Measurements from ENCODE around the gene C2CD3. TPM values are rescaled to one million over a fixed set of nuclear protein-coding genes. Genes with fewer than 3 reads are reported as not detected.
A peak's percentile ranks its signal among the peaks of the same experiment; 100 is the strongest.

Gene C2CD3
- total RNA-seq, 1 experiment from 2014 or later, result 22.0 TPM

DNA sequence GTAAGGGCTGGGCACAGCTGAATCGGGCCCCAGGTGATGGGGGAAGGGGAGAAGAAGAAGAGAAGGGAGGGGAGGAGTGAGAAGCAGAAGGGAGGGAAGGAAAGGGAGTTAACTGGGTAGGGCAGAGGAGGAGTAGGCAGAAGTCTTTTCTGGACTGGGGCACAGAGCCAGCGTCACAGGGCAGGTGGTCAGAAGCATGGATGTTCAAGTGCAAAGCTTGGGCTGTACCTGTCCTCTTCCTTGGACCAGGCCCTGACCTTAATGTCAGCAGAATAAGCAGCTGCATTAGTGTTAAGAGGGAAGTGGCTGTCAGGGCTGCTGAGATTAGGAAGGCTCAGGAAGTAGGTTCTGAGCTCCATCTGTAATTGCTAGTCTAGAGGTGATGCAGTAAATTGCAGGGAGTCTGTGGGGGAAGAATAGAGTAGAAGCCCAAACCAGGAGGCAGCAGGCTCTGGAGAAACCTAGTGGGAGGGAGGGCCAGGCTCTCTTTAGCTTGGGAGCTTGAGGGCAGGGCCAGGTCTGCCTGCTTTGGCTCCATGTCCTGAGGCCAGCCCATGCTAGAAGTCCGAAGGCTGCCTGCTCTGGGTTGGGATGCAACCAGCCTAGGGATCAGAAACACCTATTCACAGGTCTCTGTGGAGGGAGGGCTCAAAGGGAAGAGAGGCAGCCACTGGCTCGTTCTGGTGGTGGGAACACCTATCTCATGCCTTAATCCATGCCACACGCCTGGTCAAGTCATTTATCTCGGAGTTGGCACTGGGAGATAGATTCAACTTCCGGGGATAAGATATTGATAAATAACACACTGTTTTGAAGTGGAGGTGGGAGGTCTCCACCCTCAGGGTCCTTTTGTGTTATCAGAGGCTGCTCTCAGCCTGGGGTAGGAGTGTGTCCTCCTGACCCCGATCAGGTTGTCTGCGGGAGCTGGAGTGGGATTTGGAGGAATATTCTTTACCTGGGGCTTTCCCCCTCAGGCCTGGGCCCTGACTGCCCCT is 160.2 kb downstream of the C2CD3 start:
- peaks cover 0 to 3% (median 2%) of the 10 kb centered on the region in 3 experiments; a peak in 2 of 7 replicates for H3K36me3 Mint-ChIP-seq (ENCODE audit: insufficient read depth in 1 of 3, low read depth in 3 of 3)
- H3K9me3 Mint-ChIP-seq, result no peaks in the 10 kb centered on the region
- H3K27ac Mint-ChIP-seq, result peak overlapping the region in 2 of 3 experiments; percentile 46 to 52; a peak in 3 of 7 replicates

More for the DNA sequence above, 160.2 kb downstream of the C2CD3 start:
- Mint-ChIP-seq H3K4me3 (no peak overlapping the region), H3K4me1 (peaks cover 11 to 23% of the 10 kb centered on the region in 2 experiments), H3K27me3 (ENCODE audit: low read depth) (no peaks in the 10 kb centered on the region; the same call in 1 of the 2 replicates)
- TF ChIP-seq, protein P1, sequence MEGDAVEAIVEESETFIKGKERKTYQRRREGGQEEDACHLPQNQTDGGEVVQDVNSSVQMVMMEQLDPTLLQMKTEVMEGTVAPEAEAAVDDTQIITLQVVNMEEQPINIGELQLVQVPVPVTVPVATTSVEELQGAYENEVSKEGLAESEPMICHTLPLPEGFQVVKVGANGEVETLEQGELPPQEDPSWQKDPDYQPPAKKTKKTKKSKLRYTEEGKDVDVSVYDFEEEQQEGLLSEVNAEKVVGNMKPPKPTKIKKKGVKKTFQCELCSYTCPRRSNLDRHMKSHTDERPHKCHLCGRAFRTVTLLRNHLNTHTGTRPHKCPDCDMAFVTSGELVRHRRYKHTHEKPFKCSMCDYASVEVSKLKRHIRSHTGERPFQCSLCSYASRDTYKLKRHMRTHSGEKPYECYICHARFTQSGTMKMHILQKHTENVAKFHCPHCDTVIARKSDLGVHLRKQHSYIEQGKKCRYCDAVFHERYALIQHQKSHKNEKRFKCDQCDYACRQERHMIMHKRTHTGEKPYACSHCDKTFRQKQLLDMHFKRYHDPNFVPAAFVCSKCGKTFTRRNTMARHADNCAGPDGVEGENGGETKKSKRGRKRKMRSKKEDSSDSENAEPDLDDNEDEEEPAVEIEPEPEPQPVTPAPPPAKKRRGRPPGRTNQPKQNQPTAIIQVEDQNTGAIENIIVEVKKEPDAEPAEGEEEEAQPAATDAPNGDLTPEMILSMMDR (conservative IDR thresholded peaks at IDR 0.05), result no peak
- Histone ChIP-seq H2BK5ac (ENCODE audit: insufficient read length, low read length) (no peak overlapping the region), H4K8ac (replicated peaks; ENCODE audit: insufficient read length, low read depth, low read length) (no peak overlapping the region), H2BK15ac (ENCODE audit: low read depth, low read length) (no peak overlapping the region), H3K14ac (ENCODE audit: insufficient read depth, low read length) (no peak overlapping the region), H3K79me2 (ENCODE audit: insufficient read depth, low read length) (no peaks in the 10 kb centered on the region), H3K79me1 (ENCODE audit: insufficient read depth, low read depth, low read length, poor library complexity, severe bottlenecking) (no peaks in the 10 kb centered on the region), H3K4ac (ENCODE audit: low read depth, low read length) (no peak overlapping the region), H3K27me3 (ENCODE audit: insufficient read depth, low read length) (no peaks in the 10 kb centered on the region), H3K4me2 (ENCODE audit: insufficient read depth, insufficient read length, low read length) (no peak overlapping the region), H3K9me3 (ENCODE audit: control insufficient read depth, low read depth, low read length) (no peaks in the 10 kb centered on the region), H3K9ac (ENCODE audit: extremely low read depth, insufficient read length, low read length) (no peak overlapping the region), H3K27ac (ENCODE audit: insufficient read length, low read depth, low read length) (no peak overlapping the region), H4K5ac (ENCODE audit: insufficient read length, low read depth, low read length) (no peak overlapping the region), H2BK12ac (ENCODE audit: insufficient read length, low read depth, low read length) (no peak overlapping the region), H3K4me1 (ENCODE audit: insufficient read depth, low read length) (no peaks in the 10 kb centered on the region), H2AK5ac (ENCODE audit: insufficient read length, low read length) (no peak overlapping the region), H2BK20ac (ENCODE audit: low read depth, low read length, poor library complexity, severe bottlenecking) (no peak overlapping the region), H4K91ac (ENCODE audit: insufficient read length, low read depth, low read length) (no peak overlapping the region), H2BK120ac (ENCODE audit: low read depth, low read length, poor library complexity, severe bottlenecking) (no peak overlapping the region), H3K23me2 (ENCODE audit: insufficient read length, low read depth, low read length, poor library complexity, severe bottlenecking) (no peaks in the 10 kb centered on the region), H4K20me1 (ENCODE audit: control insufficient read depth, insufficient read depth, insufficient read length) (no peaks in the 10 kb centered on the region), H3K18ac (ENCODE audit: insufficient read length, low read depth, low read length) (no peak overlapping the region), H3K23ac (ENCODE audit: insufficient read length, low read depth, low read length) (no peak overlapping the region), H3K56ac (ENCODE audit: insufficient read length, low read depth, low read length) (no peak overlapping the region), H2AFZ (ENCODE audit: low read length) (no peak overlapping the region), H3T11ph (ENCODE audit: low read length) (no peak overlapping the region)
- DNase-seq, result no peak
- no CpG with 5 or more reads among the region's 9 CpGs for WGBS (ENCODE audit: extremely low coverage, insufficient read length, low lambda C conversion rate)

Data from H9 (cell line).